Smooth muscle cell (in vitro differentiated cells): ENCODE measurements around the gene COL21A1. TPM values are rescaled to one million over a fixed set of nuclear protein-coding genes. Genes with fewer than 3 reads are reported as not detected.

Source experiments
- DNase-seq: peaks from one replicate; lab custom pipeline; 2025; ENCODE audit not compliant: unreplicated experiment; lab: John Stamatoyannopoulos, UW
- H2AFZ ChIP-seq: fragments of 200-600 bp; sonication (generic); 2 replicates; pipeline ENCODE4 v1.6.0; 2016; ENCODE audit warnings: antibody characterized with exemption, low read depth, mild to moderate bottlenecking
- H3F3A ChIP-seq: fragments of 200-600 bp; sonication (generic); 2 replicates; pipeline ENCODE4 v1.6.0; 2017; ENCODE audit warnings: antibody characterized with exemption, low read depth
- H3K27ac ChIP-seq: fragments of 200-600 bp; sonication (generic); 2 replicates; pipeline ENCODE4 v1.5.1; 2016; ENCODE audit warnings: low read depth, mild to moderate bottlenecking
- H3K27me3 ChIP-seq: fragments of 200-600 bp; sonication (generic); 2 replicates; pipeline ENCODE4 v1.6.1; 2016; ENCODE audit warnings: low read depth, mild to moderate bottlenecking
- H3K36me3 ChIP-seq: fragments of 200-600 bp; sonication (generic); 2 replicates; pipeline ENCODE4 v1.5.1; 2016; ENCODE audit warnings: low read depth
- H3K4me1 ChIP-seq: fragments of 200-600 bp; sonication (generic); 2 replicates; pipeline ENCODE4 v1.5.1; 2016; ENCODE audit warnings: low read depth
- H3K4me2 ChIP-seq: fragments of 200-600 bp; sonication (generic); 2 replicates; pipeline ENCODE4 v1.6.0; 2016; ENCODE audit warnings: mild to moderate bottlenecking
- H3K4me3 ChIP-seq: fragments of 200-600 bp; sonication (generic); 2 replicates; pipeline ENCODE4 v1.5.1; 2016; ENCODE audit warnings: mild to moderate bottlenecking
- H3K79me2 ChIP-seq: fragments of 200-600 bp; sonication (generic); 2 replicates; pipeline ENCODE4 v1.6.0; 2016; ENCODE audit warnings: low read depth, mild to moderate bottlenecking
- H3K9ac ChIP-seq: fragments of 200-600 bp; sonication (generic); 2 replicates; pipeline ENCODE4 v1.6.0; 2016; ENCODE audit warnings: low read depth
- H3K9me3 ChIP-seq: fragments of 200-600 bp; sonication (generic); replicated peaks from 2 replicates; pipeline ENCODE4 v1.5.1; 2016; ENCODE audit warnings: low read depth
- H4K20me1 ChIP-seq: fragments of 200-600 bp; sonication (generic); 2 replicates; pipeline ENCODE4 v1.6.0; 2016; ENCODE audit warnings: low read depth
- CTCF ChIP-seq: fragments of 200-600 bp; sonication (generic); IDR thresholded peaks from 2 replicates; pipeline ENCODE4 v1.5.1; 2017; ENCODE audit warnings: borderline replicate concordance, mild to moderate bottlenecking, antibody characterized with exemption; ENCODE audit not compliant: insufficient read depth, poor library complexity, severe bottlenecking
- WGBS: methylation state at CpG from one replicate; pipeline ENCODE4 v1.1.7; 2016; ENCODE audit warnings: low lambda C conversion rate; 5-methylcytosine and 5-hydroxymethylcytosine counted together
- polyA plus RNA-seq: library from polyadenylated mRNA; unstranded; fragments of >200 nt; fragmentation: Nextera tagmentation; extraction: Ambion mirVana; gene quantifications from 2 replicates; pipeline ENCODE4 v1.2.1, GENCODE V29; 2016
- total RNA-seq: library from RNA; depleted of rRNA; stranded (reverse); fragments of >200 nt; gene quantifications from 2 replicates; pipeline ENCODE4 v1.2.3, GENCODE V29; 2014

Gene COL21A1
- total and polyA plus RNA-seq, 2 experiments from 2014 or later, result 5.8 to 8.2 TPM

GRCh38 chr6:56214041-56214702, 33.2 kb downstream of the COL21A1 start:
- Histone ChIP-seq H2AFZ (no peak overlapping the region), H3K27ac (no peak overlapping the region), H3K4me2 (no peak overlapping the region), H3K9me3 (no peaks in the 10 kb centered on the region), H3K27me3 (no peaks in the 10 kb centered on the region), H4K20me1 (no peaks in the 10 kb centered on the region), H3K4me1 (no peaks in the 10 kb centered on the region), H3K36me3 (no peaks in the 10 kb centered on the region), H3K4me3 (no peak overlapping the region), H3K79me2 (no peaks in the 10 kb centered on the region), H3K9ac (no peak overlapping the region), H3F3A (no peaks in the 10 kb centered on the region)
- no peak for TF ChIP-seq CTCF
- DNase-seq, result no peak

DNA sequence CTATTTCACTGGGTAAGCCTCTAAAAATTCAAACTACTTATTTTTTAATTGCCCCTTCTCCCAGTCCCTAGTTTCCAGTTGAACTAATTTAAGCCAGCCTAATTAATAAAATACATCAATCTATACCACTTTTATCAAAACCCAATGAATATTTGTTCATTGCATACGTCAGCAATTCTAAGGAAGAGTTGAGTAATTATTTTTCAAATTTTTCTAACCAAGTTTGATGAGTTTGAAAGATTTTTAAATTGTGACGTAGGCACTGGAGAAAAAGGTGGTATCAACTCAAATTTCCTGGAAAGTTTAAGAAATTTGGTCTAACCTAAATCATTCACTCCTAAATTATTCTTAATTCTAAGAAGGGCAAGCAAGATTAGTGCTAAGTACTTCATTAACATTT, 35.7 kb downstream of the COL21A1 start:
- no peaks in the 10 kb centered on the region for H3K9me3 ChIP-seq
- no peak overlapping the region for H3K27ac ChIP-seq
- H3K36me3 ChIP-seq, result no peaks in the 10 kb centered on the region
- WGBS, result 67% methylated on average over 2 of the region's 2 CpGs
- H3K4me2 ChIP-seq, result no peak overlapping the region
- H3K79me2 ChIP-seq, result no peaks in the 10 kb centered on the region
- H2AFZ ChIP-seq, result no peak overlapping the region
- no peak overlapping the region for H3K4me3 ChIP-seq
- no peak overlapping the region for H3K9ac ChIP-seq
- no peaks in the 10 kb centered on the region for H4K20me1 ChIP-seq
- H3F3A ChIP-seq, result no peaks in the 10 kb centered on the region
- no peak for TF ChIP-seq CTCF
- no peak for DNase-seq
- H3K4me1 ChIP-seq, result no peaks in the 10 kb centered on the region
- no peaks in the 10 kb centered on the region for H3K27me3 ChIP-seq

GRCh38 chr6:56204134-56204533, 43.2 kb downstream of the COL21A1 start:
- no peaks in the 10 kb centered on the region for H4K20me1 ChIP-seq
- H3K79me2 ChIP-seq, result no peaks in the 10 kb centered on the region
- H3K9ac ChIP-seq, result no peak overlapping the region
- no peak overlapping the region for H3K4me2 ChIP-seq
- 75% methylated on average over 4 of the region's 4 CpGs for WGBS
- H3F3A ChIP-seq, result no peaks in the 10 kb centered on the region
- H3K27me3 ChIP-seq, result no peaks in the 10 kb centered on the region
- H3K4me1 ChIP-seq, result no peaks in the 10 kb centered on the region
- no peaks in the 10 kb centered on the region for H3K9me3 ChIP-seq
- no peak overlapping the region for H3K4me3 ChIP-seq
- TF ChIP-seq CTCF, result no peak
- H3K36me3 ChIP-seq, result no peaks in the 10 kb centered on the region
- no peak overlapping the region for H3K27ac ChIP-seq
- DNase-seq, result no peak
- H2AFZ ChIP-seq, result no peak overlapping the region

- no peak for TF ChIP-seq CTCF
- WGBS, result 62% methylated on average over 3 of the region's 3 CpGs
- no peak overlapping the region for H2AFZ ChIP-seq
Measured at GRCh38 chr6:56199956-56200355, 47.4 kb downstream of the COL21A1 start.

More at GRCh38 chr6:56199956-56200355, 47.4 kb downstream of the COL21A1 start:
- no peaks in the 10 kb centered on the region for H3F3A ChIP-seq
- peak overlapping the region; percentile 26 for H3K27ac ChIP-seq
- no peaks in the 10 kb centered on the region for H3K36me3 ChIP-seq
- no peak overlapping the region for H3K4me2 ChIP-seq
- no peaks in the 10 kb centered on the region for H3K79me2 ChIP-seq
- H3K4me1 ChIP-seq, result no peaks in the 10 kb centered on the region
- no peaks in the 10 kb centered on the region for H4K20me1 ChIP-seq
- DNase-seq, result no peak
- H3K4me3 ChIP-seq, result no peak overlapping the region
- H3K9me3 ChIP-seq, result no peaks in the 10 kb centered on the region
- no peak overlapping the region for H3K9ac ChIP-seq
- no peaks in the 10 kb centered on the region for H3K27me3 ChIP-seq
